DOHH2 (cell line): ENCODE measurements around the gene TM9SF1.

Experiments used
- H3F3A ChIP-seq: fragments of 200-600 bp; sonication (generic), shearing (Covaris generic); 2 replicates; pipeline ENCODE4 v1.6.0; 2016; ENCODE audit warnings: antibody characterized with exemption, mild to moderate bottlenecking; ENCODE audit not compliant: control insufficient read depth, insufficient read depth
- H3K27ac ChIP-seq: fragments of 200-600 bp; sonication (generic); 2 replicates; pipeline ENCODE4 v1.5.1; 2014; ENCODE audit warnings: low read depth, mild to moderate bottlenecking, low read length, moderate library complexity
- H3K27me3 ChIP-seq: fragments of 200-600 bp; sonication (generic); 2 replicates; pipeline ENCODE4 v1.6.1; 2014; ENCODE audit warnings: mild to moderate bottlenecking, low read length, mixed read lengths; ENCODE audit not compliant: control insufficient read depth
- H3K36me3 ChIP-seq: fragments of 200-600 bp; sonication (generic); 2 replicates; pipeline ENCODE4 v1.6.1; 2014; ENCODE audit warnings: mild to moderate bottlenecking, low read length, moderate library complexity, mixed read lengths; ENCODE audit not compliant: control insufficient read depth
- H3K4me1 ChIP-seq: fragments of 200-600 bp; sonication (generic); 2 replicates; pipeline ENCODE4 v1.6.1; 2014; ENCODE audit warnings: mild to moderate bottlenecking, low read length, mixed read lengths; ENCODE audit not compliant: control insufficient read depth
- H3K4me2 ChIP-seq: fragments of 200-600 bp; sonication (generic); 2 replicates; pipeline ENCODE4 v1.6.0; 2014; ENCODE audit warnings: mild to moderate bottlenecking, low read length, moderate library complexity
- H3K4me3 ChIP-seq: fragments of 200-600 bp; sonication (generic); 2 replicates; pipeline ENCODE4 v1.5.1; 2014; ENCODE audit warnings: mild to moderate bottlenecking, low read length, mixed read lengths
- H3K79me2 ChIP-seq: fragments of 200-600 bp; sonication (generic); 2 replicates; pipeline ENCODE4 v1.6.1; 2014; ENCODE audit warnings: mild to moderate bottlenecking, low read length, mixed read lengths; ENCODE audit not compliant: control insufficient read depth
- H3K9me2 ChIP-seq: fragments of 200-600 bp; sonication (generic); replicated peaks from 2 replicates; pipeline ENCODE4 v1.6.1; 2014; ENCODE audit warnings: mild to moderate bottlenecking, low read length, mixed read lengths; ENCODE audit not compliant: control insufficient read depth
- H3K9me3 ChIP-seq: fragments of 200-600 bp; sonication (generic); 2 replicates; pipeline ENCODE4 v1.6.1; 2014; ENCODE audit warnings: antibody characterized with exemption, low read length, mixed read lengths; ENCODE audit not compliant: control insufficient read depth, insufficient read depth
- H4K20me1 ChIP-seq: fragments of 200-600 bp; sonication (generic); 2 replicates; pipeline ENCODE4 v1.6.0; 2014; ENCODE audit warnings: low read depth, mild to moderate bottlenecking, antibody characterized with exemption, low read length, moderate library complexity; ENCODE audit not compliant: control insufficient read depth, insufficient read depth
- EZH2phosphoT487 ChIP-seq: fragments of 200-600 bp; sonication (generic); IDR thresholded peaks from 2 replicates; pipeline ENCODE4 v1.6.1; 2017; ENCODE audit warnings: borderline replicate concordance, mild to moderate bottlenecking, antibody characterized with exemption, low read length, moderate library complexity, mixed read lengths
- TF ChIP-seq, protein P1 (sequence below): fragments of 200-600 bp; sonication (generic); IDR thresholded peaks from one replicate; pipeline ENCODE4 v1.5.1; 2014; ENCODE audit warnings: antibody characterized with exemption, mild to moderate bottlenecking, low read depth, low read length; ENCODE audit not compliant: poor library complexity, severe bottlenecking

Gene TM9SF1

GRCh38 chr14:24160850-24161804 lies 34.1 kb downstream of the TM9SF1 start, which contains the start of gene IRF9:
IRF9 (plus strand) TSS chr14:24161265; CDS start chr14:24162145, 880 bp downstream.
- no peaks in the 10 kb centered on the region for H3K9me2 ChIP-seq
- peak within 1 kb of the TSS; percentile 65 for H3K27ac ChIP-seq
- peak within 1 kb of the TSS; percentile 74 for H3K4me3 ChIP-seq
- no peak for TF ChIP-seq EZH2phosphoT487
- TF ChIP-seq, protein P1, sequence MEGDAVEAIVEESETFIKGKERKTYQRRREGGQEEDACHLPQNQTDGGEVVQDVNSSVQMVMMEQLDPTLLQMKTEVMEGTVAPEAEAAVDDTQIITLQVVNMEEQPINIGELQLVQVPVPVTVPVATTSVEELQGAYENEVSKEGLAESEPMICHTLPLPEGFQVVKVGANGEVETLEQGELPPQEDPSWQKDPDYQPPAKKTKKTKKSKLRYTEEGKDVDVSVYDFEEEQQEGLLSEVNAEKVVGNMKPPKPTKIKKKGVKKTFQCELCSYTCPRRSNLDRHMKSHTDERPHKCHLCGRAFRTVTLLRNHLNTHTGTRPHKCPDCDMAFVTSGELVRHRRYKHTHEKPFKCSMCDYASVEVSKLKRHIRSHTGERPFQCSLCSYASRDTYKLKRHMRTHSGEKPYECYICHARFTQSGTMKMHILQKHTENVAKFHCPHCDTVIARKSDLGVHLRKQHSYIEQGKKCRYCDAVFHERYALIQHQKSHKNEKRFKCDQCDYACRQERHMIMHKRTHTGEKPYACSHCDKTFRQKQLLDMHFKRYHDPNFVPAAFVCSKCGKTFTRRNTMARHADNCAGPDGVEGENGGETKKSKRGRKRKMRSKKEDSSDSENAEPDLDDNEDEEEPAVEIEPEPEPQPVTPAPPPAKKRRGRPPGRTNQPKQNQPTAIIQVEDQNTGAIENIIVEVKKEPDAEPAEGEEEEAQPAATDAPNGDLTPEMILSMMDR: peak; percentile 97
- H3K27me3 ChIP-seq: no peaks in the 10 kb centered on the region
- no peaks in the 10 kb centered on the region for H4K20me1 ChIP-seq
- peaks cover 17% of the 10 kb centered on the region for H3K4me1 ChIP-seq
- H3K36me3 ChIP-seq: peaks cover 62% of the 10 kb centered on the region
- H3F3A ChIP-seq: no peaks in the 10 kb centered on the region
- no peaks in the 10 kb centered on the region for H3K9me3 ChIP-seq
- H3K79me2 ChIP-seq: peaks cover 7% of the 10 kb centered on the region
- H3K4me2 ChIP-seq: peak within 1 kb of the TSS; percentile 86

- Histone ChIP-seq H3K36me3 (peaks cover 61% of the 10 kb centered on the region), H3K79me2 (peaks cover 7% of the 10 kb centered on the region), H3K9me2 (no peaks in the 10 kb centered on the region), H3K9me3 (no peaks in the 10 kb centered on the region), H3F3A (no peaks in the 10 kb centered on the region), H3K4me1 (peaks cover 17% of the 10 kb centered on the region), H3K4me3 (no peak overlapping the region), H3K27ac (no peak overlapping the region), H3K4me2 (peak overlapping the region; percentile 86; the same call in 1 of the 2 replicates), H4K20me1 (no peaks in the 10 kb centered on the region), H3K27me3 (no peaks in the 10 kb centered on the region)
- TF ChIP-seq EZH2phosphoT487: no peak
- TF ChIP-seq, protein P1: no peak
Observed at GRCh38 chr14:24160499-24160849, 34.8 kb downstream of the TM9SF1 start.

DNA sequence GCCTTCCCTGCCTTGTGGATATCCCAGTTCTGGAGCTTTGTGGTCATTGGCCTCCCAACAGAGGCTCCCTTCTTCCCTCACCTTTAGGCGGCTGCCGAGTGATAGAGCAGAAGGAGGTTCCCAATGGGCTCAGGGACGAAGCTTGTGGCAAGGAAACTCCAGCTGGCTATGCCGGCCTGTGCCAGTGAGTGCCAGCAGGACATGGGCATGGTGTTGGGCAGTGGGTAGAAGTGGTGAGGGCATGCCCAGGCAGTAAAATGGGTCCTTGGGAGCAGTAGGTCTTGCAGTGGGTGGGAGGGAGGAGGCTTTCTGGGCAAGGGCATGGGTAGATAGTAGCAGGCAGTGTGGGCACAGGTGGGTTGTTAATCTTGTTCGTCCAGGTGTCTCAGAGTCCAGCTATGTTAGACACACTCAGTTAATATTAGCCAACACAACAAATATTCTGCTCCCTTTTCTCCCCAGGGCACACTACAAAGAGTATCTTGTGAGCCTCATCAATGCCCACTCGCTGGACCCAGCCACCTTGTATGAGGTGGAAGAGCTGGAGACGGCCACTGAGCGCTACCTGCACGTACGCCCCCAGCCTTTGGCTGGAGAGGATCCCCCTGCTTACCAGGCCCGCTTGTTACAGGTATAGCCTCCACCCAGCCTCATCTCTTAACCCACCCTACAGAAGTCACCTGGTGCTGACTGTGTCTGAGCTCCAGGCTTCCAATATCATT lies 35.3 kb downstream of the TM9SF1 start:
- Histone ChIP-seq H3F3A (no peaks in the 10 kb centered on the region), H3K27me3 (no peaks in the 10 kb centered on the region), H3K4me3 (no peak overlapping the region), H3K4me1 (peaks cover 17% of the 10 kb centered on the region), H3K79me2 (peaks cover 7% of the 10 kb centered on the region), H3K9me3 (no peaks in the 10 kb centered on the region), H3K36me3 (peaks cover 61% of the 10 kb centered on the region), H3K4me2 (no peak overlapping the region), H3K27ac (no peak overlapping the region), H3K9me2 (no peaks in the 10 kb centered on the region), H4K20me1 (no peaks in the 10 kb centered on the region)
- TF ChIP-seq, protein P1: no peak
- TF ChIP-seq EZH2phosphoT487: no peak
